Skin epidermis (tissue), 12 donors: ENCODE measurements around the gene PGP.
"Not testable (repeated sequence)": the region's sequence is repeated elsewhere in the genome, so short reads cannot be mapped to it uniquely, and the experiment has no call there.

Experiments
- H3K27ac ChIP-seq, 21 experiments: fragments of 200-600 bp; sonication (generic) in 11 of 21; one replicate each; pipeline ENCODE4 v1.5.0; 2020; ENCODE audit warnings: mild to moderate bottlenecking in 3 of 21, inconsistent platforms in 2 of 21, moderate library complexity in 2 of 21
- H3K4me3 ChIP-seq, 7 experiments: fragments of 200-600 bp; sonication (generic) in 2 of 7; one replicate each; pipeline ENCODE4 v1.5.0; 2020; ENCODE audit warnings: inconsistent platforms in 2 of 7, mild to moderate bottlenecking in 2 of 7, moderate library complexity in 1 of 7

Gene PGP

DNA sequence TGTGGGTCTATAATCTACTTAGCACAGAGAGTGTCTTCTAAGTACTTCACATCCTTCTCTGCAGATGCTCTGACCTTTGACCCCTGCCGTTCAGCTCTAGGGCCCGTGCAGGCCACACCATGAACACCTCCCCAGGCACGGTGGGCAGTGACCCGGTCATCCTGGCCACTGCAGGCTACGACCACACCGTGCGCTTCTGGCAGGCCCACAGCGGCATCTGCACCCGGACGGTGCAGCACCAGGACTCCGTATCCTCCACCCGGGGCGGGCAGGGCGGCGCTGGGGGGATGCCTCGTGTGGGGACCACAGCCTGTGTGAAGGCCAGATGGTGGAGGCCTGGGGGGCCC, 8.7 kb downstream of the PGP start:
- H3K4me3 ChIP-seq: peak overlapping the region; percentile 56 to 82 (median 73)
- H3K27ac ChIP-seq: peak overlapping the region; percentile 27 to 100 (median 99)

DNA sequence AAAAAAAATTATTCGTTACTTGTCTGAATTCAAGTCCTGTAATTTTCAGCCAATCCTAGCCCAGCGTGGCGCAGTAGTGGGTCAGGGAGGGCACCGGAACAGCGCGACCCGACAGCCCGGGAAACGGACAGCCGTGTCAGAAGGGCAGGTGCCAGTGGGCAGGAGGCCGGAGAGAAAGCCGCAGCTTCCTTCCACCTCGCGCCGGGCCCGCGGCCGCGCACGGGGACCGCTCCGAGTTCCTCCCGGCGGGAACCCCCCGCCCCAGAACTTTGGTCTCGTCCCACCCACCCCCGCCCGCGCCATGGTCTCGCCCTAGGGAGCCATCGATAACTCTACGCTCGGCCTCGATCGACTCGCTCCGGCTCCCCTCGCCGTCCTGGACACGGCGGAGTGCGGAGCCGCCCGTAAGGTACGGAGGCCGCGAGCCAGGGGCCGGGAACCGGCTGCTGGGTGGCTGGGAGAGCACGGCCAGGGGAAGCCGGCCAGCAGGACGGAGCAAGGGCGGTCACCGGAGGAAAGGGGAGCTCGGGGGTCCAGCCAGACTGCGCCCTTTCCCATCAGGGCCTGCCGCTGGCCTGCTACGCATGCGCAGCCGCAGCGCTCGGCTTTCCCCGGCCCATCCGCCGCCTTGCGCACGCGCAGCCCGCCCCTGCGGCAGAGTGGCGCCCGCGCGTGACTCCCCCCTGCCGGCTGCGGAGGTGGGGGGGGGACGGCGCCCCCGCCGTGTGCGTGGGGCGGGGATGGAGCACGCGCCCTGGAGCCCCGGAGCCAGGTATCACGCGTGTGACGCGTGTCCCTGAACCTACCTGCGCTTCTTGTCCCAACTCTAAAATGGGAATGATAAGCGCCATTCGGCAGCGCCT, 9.3 kb downstream of the PGP start, which contains the start of gene MLST8:
Gene MLST8 (plus strand): TSS at position 351 of the 863 bp plus-strand sequence. CDS start 632 bp downstream, outside the sequence.
- peak within 1 kb of the TSS; percentile 61 to 100 (median 99) for H3K27ac ChIP-seq
- peak within 1 kb of the TSS; percentile 56 to 82 (median 73) for H3K4me3 ChIP-seq

DNA sequence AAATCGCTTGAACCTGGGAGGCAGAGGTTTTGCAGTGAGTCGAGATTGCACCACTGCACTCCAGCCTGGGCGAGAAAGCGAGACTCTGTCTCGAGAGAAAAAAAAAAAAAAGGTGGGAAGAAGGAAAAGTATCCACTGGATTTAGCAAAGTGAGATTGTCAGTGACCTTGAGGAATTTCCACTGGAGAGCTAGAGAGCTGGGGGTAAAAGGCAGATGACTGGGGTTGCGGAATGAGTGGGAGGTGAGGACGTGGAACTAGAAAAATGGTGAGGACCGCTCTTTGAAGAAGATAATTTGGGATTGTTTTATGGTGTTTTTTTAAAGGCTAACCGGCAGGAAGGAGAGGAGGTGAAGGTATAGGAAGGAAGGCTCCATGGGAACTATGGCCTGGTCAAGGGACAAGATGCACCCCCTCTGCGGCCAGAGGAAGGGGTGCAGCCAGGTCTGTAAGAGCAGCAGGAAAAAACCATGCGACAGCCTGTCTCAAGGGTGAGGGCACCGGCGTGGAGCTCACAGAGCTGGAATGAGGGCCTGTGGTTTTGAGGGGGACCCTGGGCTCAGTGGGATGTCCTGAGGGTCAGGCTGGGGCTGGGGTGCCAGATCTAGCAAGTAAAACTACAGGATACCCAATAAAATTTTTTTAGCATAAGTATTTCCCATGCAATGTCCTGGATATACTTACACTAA, 10.1 kb downstream of the PGP start:
- Histone ChIP-seq H3K4me3 (peak overlapping the region; percentile 56 to 82 (median 73)), H3K27ac (peak overlapping the region in 20 of 21 experiments; percentile 91 to 100 (median 99))

DNA sequence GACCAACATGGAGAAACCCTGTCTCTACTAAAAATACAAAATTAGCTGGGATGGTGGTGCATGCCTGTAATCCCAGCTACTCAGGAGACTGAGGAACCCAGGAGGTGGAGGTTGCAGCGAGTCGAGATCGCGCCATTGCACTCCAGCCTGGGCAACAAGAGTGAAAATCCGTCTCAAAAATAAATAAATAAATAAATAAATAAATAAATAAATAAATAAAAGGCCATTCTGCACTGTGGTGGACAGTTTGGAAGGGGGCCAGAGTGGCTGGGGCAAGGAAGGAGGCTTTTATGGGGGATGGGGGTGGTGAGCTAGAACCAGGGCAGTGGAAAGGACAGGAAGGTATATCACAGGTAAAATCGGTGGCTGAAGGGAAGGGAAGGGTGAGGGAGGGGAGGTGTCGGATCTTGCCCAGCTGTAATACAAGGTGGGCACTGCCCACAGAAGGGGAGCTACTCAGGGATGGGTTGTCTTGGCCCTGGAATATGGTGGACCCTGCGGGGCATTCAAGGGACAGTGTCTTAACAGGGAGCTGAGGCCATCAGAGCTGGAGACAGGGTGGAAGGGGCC, 11.4 kb downstream of the PGP start:
- H3K4me3 ChIP-seq, H3K27ac ChIP-seq: not testable (repeated sequence)

DNA sequence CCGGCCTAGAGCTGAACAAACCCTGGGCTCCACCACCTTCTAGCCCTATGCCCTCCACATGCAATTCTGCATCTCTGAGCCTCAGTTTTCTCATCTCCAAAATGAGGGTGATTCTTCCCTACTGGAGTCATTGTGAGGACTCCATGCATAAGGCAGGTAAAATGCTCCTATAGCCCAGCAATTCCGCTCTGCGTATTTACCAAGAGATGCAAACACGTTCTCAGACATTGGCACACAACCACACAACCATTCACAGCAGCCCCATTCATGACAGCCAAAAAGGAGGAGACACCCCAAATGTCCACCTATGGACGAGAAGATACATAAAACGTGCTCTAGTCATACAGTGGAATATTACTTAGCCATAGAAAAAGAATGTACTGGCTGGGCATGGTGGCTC, 14.3 kb downstream of the PGP start:
- H3K27ac ChIP-seq: no peak overlapping the region
- H3K4me3 ChIP-seq: no peak overlapping the region

DNA sequence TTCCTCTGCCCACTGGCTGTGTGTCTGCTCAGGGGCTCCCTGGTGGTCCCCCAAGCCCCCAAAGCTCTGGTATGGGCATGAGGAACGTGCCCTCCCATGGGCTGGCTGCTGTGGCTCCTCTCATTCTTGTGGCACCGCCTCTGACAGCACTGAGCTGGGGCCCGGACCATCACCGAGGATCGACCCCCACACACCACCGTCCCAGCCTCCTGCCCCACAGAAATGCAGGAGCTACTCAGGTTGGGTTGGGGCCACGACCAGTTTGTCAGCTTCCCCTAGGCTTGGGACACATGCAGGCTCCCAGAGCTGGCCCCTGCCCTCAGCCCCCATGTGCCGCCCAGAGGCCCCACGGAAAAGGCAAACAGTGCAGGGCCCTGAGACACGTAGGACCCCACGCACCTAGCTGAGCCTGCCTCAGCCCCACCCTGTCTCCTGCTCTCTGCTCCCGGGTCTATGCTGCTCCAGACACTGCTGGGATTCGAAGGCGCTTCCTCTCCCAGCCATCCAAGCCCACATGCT, 15.0 kb downstream of the PGP start:
- no peak overlapping the region for H3K27ac ChIP-seq
- H3K4me3 ChIP-seq: no peak overlapping the region

DNA sequence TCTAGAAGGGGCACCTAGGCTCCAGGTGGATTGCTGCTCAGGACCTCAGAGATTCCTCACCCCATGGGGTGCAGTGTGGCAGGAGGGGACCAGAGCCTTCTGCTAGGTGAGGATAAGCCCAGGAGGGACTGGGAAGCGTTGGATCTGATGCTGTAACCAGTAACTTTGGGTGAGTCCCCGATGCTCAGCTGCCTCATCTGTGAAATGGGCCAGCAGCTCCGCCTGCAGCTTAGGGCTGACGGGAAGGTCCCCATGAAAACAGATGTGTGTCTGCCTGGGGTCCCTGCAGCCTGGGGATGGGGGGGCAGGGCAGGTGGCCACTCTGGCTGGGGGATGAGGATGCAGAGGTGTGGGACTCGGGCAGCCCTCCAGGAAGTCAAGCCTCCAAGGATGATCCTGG, 15.5 kb downstream of the PGP start:
- H3K4me3 ChIP-seq: no peak overlapping the region
- no peak overlapping the region for H3K27ac ChIP-seq

DNA sequence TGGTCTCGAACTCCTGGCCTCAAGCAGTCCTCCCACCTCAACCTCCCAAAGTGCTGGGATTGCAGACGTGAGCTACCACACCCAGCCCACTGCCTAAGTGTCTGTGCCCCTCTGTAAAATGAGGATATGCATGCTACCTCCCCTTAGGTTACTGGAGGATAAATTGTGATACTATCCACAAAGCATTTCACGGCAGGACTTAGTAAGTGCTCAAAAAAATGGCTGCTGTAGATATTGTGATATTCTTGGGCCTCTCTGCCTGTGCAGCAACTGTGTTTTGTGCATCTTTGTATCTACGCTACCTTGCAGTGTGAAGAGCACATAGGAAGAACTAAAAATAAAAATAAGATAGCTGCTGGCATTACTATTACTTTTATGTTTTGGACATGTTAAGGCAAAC, 16.4 kb downstream of the PGP start:
- Histone ChIP-seq H3K4me3 (no peak overlapping the region), H3K27ac (no peak overlapping the region)

DNA sequence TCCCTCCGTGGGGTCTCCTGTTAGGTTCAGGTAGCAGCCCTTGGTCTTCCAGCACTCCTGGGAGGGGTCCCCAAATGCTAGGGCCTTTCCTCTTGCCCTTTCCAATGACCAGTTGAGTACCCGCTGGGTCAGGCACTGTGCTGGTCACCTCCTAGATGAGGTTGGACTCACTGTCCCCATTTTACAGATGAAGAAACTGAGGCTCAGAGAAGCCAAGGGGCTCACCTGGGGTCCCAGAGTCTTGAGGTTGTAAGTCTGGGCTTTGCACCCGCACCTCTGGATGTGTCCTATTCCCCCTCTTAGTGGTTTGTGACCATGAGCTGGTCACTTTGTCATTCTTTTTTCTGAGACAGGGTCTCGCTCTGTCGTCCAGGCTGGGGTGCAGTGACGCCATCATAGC, 16.9 kb downstream of the PGP start:
- no peak overlapping the region for H3K4me3 ChIP-seq
- H3K27ac ChIP-seq: no peak overlapping the region

DNA sequence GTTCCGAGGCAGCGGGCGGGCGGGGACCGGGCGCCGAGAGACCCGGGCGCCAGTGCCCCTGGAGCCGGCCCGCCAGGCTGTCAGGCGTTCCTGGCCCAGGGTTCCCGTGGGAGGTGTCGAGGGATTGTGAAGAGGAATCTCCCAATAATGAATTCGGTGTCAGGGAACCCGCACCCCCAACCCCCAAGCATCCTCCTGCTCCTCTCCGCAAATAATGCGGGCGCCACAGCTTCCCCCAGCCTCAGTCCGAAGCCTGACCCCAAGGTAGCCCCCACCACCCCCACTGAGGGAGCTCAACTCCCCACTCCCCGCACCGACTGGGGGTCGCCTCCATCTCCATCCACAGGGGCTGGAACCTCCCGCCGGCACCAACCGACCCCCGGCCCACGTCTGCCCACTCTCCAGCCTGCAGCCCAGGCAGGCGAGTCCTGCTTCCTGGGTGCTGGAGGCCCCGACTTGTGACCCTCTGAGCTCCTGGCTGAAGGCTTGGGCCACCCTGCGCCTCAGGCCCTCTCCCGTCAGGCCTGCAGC, 17.6 kb downstream of the PGP start:
- Histone ChIP-seq H3K4me3 (peak overlapping the region in 2 of 7 experiments; percentile 7 to 27), H3K27ac (no peak overlapping the region)

DNA sequence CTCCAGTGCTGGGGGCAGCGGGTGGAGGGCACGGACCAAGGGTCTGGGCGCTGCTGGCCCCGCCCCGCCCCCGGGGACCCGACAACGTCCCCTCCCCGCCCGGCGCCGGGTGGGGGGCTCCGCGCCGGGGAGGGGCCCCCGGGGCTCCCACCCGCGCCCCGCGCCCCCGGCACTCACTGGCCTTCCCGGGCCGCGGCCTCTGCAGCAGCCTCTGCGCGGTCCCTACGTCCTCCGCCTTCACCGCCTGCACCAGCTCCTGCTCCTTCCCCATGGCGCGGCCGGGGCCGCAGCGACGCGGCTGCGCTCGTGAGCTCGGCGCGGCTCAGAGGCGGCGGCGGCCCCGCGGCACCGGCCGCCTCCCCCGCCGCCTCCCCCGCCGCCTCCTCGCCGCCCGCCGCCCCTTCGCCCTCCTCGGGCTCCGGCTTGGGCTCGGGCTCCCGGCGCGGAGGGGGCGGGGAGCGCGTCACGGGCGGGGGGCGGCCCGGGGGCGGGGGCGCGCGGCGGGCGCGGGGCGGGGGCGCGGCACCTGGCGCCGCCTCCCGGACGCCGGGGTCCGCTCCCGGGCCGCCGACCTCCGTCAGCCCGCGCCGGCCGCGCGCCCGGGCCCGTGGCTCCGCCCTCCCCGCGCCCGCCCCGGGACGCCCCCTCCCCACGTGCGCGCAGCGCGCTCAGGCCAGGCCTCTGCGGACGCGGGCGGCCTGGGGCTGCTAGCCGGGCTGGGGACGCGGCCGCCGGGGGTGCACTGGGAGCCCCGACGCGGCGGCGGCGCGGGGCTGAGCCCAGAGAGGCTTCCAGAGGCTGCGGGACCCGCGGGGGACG, 18.3 kb downstream of the PGP start, which contains the start of gene CASKIN1:
Gene CASKIN1 (minus strand): TSS at position 444 of the 819 bp plus-strand sequence. CDS start 173 bp downstream, at position 271.
- H3K27ac ChIP-seq: peak within 1 kb of the TSS in 1 of 21 experiments; percentile 3
- H3K4me3 ChIP-seq: peak within 1 kb of the TSS in 6 of 7 experiments; percentile 3 to 49 (median 24)

DNA sequence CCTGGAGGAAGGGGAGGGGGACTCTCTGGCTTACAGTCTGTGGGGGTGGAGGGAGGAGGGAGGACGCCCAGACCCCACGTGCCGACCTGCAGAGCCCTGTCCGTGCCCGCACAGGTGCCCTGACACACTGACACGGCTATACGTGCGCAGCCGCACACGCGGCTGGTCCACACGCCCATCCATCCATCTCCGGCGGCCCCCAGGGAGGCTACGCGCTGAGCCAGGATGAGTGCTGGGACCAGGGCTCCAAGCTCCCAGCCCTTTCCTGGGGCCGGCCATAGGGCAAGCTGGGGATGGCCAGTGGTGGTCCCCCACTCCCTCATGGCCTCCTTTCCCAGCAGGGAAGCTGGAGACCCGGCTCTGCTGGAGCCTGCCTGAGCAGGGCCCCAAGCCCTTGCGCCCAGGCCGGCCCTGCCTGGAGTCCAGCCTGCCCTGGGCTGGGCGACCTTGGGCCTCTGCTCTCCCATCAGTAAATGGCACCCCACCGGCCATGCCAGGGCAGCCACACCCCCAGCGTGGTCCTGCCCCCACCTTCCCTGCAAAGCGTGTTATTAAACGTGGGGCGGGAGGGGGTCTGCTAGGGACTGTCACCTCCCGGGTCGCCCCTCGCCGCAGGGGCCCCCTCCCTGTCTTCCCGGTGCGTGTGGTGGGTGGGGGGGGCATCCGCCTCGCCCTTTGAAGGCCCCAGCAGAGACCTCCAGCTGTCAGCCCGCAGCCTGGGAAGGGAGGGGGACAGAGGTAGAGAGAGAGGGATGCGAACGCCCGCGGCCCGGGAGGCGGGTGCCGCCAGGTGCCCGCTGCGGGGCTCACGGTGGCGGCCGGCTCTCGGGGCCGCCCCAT, 19.1 kb downstream of the PGP start:
- peak overlapping the region in 1 of 21 experiments; percentile 3 for H3K27ac ChIP-seq
- peak overlapping the region in 6 of 7 experiments; percentile 3 to 49 (median 24) for H3K4me3 ChIP-seq

DNA sequence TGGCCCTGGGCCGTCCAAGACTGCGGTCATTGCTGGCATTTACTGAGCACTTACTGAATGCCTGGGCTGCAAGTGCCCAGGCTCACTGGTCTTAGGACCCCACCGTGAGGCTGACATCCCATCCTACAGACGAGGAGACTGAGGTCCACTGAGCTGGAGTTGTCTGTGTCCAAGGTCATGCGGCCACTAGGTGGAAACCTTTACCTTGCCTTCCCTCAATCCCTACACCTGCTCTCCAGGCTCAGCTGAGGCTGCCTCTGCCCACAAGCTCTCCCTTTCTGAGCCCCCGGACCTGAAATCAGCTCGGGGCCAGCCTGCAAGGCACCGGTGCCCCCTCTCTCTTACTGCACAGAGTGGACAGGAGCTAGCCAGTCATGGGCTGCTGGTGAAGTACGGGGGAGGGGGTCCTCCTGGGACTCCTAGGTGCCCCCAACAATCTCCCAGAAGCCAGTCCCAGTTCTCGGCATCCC, 19.8 kb downstream of the PGP start:
- Histone ChIP-seq H3K4me3 (no peak overlapping the region), H3K27ac (no peak overlapping the region)

DNA sequence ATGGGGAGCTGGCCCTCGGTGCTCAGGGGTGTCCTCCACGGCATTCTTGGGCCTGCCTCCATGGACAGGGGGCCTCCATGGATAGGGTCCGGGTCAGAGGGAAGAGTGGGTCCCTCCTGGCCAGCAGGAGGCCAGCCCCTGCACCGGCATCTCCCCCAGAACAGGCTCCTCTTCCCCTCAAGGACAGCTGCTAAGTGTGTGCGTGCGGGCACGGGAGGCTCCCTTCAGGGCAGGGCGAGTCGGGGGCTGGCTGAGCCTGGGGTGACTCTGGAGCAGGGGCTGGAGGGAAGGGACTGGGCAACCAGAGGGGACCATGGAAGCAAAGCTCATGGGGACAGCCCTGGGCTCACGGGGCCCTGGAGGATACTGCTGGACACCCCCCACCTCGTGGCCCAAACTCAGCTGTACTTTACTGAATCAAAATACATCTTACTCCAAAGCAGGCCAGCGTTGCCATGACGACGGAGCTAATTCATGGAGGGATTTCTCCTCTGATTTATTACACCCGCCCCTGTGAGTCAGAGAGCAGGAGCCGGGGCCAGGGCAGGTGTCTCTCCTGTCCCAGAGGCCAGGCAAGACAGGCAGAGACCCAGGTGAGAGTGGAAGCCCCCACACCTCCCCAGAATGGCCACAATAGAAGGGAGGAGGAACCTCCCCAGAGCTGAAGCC, 20.3 kb downstream of the PGP start:
- no peak overlapping the region for H3K4me3 ChIP-seq

DNA sequence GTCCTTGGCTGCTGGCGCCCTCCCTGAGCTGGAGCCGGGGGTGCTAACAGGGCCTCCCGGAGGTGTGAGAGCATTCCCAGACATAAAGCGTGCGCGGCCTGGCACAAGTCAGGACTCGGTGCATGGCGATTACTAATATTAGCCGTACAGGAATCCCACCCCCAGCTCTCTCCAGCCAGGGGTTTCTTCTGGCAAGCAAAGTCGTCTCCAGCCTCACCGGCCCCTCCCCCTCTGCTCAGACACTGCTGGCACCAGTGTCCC, 23.3 kb downstream of the PGP start:
- Histone ChIP-seq H3K4me3 (no peak overlapping the region), H3K27ac (no peak overlapping the region)

More for the DNA sequence above, 20.3 kb downstream of the PGP start:
- H3K27ac ChIP-seq: no peak overlapping the region

DNA sequence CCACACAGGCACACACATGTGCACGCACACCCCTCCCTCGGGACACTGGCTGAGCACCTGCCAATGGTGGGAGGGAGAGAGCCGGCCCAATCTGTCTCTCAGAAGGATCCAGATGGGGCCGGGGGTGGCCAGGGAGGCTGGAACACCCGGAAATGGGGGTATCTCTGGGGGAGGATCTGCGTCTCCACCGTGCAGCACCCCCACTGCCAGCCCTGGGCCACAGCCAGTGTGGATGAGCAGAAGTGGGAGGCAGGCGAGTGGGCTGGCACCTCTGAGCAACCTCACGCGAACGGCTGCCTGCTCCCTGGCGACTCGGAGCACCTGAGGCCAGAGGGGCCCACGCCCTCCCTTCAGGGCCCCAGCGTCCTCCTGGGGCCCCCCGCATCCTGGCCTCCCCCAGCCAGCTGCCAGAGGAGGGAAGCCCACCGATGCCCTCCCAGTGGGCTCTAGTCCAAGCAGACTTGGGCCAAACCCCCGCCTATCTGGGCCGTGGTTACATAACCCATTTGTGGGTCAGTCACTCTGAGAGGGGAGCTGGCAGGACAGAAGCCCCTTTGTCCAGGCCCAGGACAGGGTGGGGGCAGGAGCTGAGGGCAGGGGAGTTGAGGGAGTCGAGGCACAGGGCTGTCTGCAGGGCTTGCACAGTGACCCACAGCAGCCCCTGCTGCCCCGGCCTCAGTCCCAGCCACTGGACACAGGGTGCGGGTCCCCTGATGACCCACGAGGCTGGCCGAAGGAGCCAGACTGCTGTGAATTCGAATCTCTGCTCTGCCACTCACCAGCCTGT, 23.8 kb downstream of the PGP start:
- Histone ChIP-seq H3K4me3 (no peak overlapping the region), H3K27ac (no peak overlapping the region)

DNA sequence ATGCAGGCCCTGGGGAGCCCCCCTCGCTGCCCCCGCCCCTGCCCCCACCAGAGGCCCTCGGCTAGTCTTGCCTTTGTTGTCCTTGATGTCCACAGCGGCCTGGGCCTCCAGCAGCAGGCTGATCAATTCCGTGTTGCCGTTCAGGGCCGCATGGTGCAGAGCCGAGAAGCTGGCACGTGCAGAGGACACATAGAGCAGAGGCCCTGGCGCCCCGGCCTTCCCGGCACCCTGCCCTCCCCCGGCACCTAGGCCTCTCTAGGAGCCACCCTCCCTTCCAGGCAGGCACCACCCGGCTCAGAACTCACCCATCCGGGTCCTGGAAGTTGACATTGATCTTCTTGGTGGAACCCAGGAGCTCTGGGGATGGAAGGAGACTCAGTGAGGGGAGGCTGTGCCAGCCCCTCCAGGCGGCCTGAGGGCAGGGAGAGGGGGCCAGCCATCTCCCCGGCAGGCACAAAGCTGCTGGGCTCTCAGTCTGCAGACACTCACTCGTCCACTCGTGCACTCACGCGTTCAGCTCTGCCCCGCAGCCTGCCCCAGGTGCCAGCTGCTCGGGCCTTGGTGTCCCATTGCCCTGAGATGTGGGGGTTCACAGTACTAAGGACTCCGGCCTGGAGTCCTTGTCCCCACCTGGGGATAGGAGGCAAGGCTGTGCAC, 24.5 kb downstream of the PGP start:
- Histone ChIP-seq H3K27ac (no peak overlapping the region), H3K4me3 (no peak overlapping the region)
